Stimulated activated naive CD8-positive, alpha-beta T cell treated with anti-CD3 and anti-CD28 coated beads, Interleukin-15, Interleukin-2, amounts not matched to agents 100 ng/mL and 50 ng/mL, for 24 hours (primary cell): ENCODE results near the gene GRIK3.

Experiments
- H3K27ac Mint-ChIP-seq: one replicate; pipeline ENCODE4 v1.8.0; 2021; ENCODE audit warnings: mild to moderate bottlenecking, mixed read lengths
- H3K27me3 Mint-ChIP-seq: one replicate; pipeline ENCODE4 v1.8.0; 2021; ENCODE audit warnings: mixed read lengths
- H3K36me3 Mint-ChIP-seq: one replicate; pipeline ENCODE4 v1.8.0; 2021; ENCODE audit warnings: low read depth, mixed read lengths
- H3K4me1 Mint-ChIP-seq: one replicate; pipeline ENCODE4 v1.8.0; 2021; ENCODE audit warnings: low read depth, mixed read lengths
- H3K4me3 Mint-ChIP-seq: one replicate; pipeline ENCODE4 v1.8.0; 2021; ENCODE audit warnings: mild to moderate bottlenecking, mixed read lengths
- H3K9me3 Mint-ChIP-seq: one replicate; pipeline ENCODE4 v1.8.0; 2021; ENCODE audit warnings: mixed read lengths

GRIK3 gene

DNA sequence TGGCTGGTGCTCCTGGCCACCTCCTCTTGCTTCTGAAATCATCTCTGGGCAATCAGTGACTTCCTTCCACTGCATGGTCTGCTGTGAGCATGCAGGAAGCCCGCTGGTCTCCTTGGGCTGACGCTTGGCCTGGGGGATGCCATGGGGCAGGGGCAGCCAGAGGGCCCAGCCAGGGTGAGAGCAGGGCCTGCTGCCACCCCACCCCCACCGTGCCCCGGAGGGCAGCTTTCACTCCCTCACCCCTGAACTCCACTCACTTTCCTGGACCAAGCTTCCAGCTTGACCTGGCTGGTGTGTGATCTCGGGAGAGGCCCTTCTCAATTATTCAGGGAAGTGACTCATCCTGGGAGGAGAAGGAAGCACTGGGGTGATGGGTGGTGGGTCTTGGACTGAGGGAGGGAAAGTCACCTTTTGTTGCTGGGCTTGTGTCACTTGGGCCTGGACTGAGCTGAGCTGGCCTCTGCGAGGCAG is 281.4 kb downstream of the GRIK3 start:
- H3K27me3 Mint-ChIP-seq = peaks cover 11% of the 10 kb centered on the region
- H3K36me3 Mint-ChIP-seq = no peaks in the 10 kb centered on the region
- no peak overlapping the region for H3K4me3 Mint-ChIP-seq
- no peaks in the 10 kb centered on the region for H3K9me3 Mint-ChIP-seq
- H3K27ac Mint-ChIP-seq = no peak overlapping the region
- H3K4me1 Mint-ChIP-seq = no peaks in the 10 kb centered on the region

DNA sequence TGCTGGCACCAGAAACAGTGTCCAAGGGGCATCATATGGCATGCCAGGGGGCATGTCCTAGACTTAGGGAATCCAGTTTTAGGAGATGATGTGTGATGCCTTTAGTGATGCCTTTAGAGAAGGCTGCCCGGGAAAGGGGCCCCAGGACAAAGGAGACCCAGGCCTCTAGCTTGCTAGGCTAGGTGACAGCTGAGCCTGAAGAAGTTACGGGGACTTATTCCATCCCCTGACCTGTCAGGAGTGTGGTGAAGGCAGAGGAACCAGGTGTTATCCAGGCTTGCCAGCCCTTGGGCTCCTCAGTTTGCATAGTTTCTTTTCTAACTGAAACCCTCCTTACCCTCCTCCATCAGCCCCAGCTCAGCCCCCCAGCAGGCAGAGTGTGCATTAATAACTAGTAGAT is 281.9 kb downstream of the GRIK3 start:
- Mint-ChIP-seq H3K4me3 (no peak overlapping the region), H3K9me3 (no peaks in the 10 kb centered on the region), H3K36me3 (no peaks in the 10 kb centered on the region), H3K27me3 (peaks cover 13% of the 10 kb centered on the region), H3K4me1 (no peaks in the 10 kb centered on the region), H3K27ac (no peak overlapping the region)

DNA sequence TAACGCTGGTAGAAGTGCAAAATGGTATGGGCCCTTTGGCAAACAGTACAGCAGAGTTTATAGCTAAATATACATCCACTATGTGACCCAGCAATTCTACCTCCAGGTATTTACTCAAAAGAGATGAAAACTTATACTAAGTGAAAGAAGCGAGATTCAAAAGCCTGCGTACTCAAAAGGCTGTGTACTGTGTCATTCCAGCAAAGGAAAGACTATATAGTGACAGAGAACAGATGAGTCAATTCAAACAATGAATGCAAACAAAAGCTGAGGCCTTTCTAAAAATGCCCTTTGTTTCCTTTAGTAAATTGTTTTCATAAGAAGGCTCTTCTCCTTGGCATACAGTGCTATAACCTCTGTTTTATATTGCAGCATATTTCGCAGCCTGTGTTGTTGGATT is 282.8 kb downstream of the GRIK3 start:
- Mint-ChIP-seq H3K9me3 (no peaks in the 10 kb centered on the region), H3K36me3 (no peaks in the 10 kb centered on the region), H3K4me3 (no peak overlapping the region), H3K27me3 (peaks cover 19% of the 10 kb centered on the region), H3K4me1 (no peaks in the 10 kb centered on the region), H3K27ac (no peak overlapping the region)

DNA sequence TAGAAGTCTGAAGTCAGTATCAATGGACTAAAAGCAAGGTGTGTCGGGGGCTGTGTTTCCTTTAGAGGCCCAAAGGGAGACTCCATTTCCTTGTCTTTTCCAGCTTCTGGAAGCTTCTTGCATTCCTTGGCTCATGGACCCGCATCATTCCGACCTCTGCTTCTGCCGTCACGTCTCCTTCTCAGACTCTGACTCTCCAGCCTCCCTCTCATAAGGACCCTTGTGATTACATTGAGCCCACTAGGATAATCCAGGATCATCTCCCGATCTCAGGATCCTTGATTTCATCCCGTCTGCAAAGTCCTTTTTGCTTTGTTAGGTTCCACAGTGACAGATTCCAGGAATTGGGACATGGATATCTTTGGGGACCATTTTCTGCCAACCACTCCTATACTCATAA is 285.8 kb downstream of the GRIK3 start:
- H3K27ac Mint-ChIP-seq = no peak overlapping the region
- no peak overlapping the region for H3K4me3 Mint-ChIP-seq
- H3K36me3 Mint-ChIP-seq = no peaks in the 10 kb centered on the region
- peaks cover 26% of the 10 kb centered on the region for H3K27me3 Mint-ChIP-seq
- H3K4me1 Mint-ChIP-seq = no peaks in the 10 kb centered on the region
- no peaks in the 10 kb centered on the region for H3K9me3 Mint-ChIP-seq
